ENCODE measurements around the gene SP140L. TPM values are rescaled to one million over a fixed set of nuclear protein-coding genes. Genes with fewer than 3 reads are reported as not detected.

SP140L gene
- total and polyA plus RNA-seq, 8 donors: 3.1 to 10.9 (median 5.0) TPM

DNA sequence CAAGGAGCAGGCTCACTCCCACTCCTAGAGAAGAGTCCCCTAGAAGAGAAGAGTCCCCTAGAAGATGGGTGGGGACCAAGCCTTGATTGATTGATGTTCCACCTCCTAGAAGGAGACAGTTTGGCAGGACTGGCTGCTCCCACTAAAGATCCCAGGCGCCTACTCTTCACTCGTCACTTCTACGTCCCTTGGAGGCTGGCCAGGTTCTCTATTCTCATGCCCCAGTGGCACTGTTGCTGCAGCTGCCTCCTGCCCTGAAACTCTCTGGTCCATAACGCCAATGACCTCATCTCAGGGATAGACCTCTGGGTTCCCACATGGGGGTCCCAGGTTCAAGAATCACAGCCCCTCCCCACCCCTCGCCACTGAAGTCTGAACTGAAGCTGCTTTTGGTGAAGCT, 2.5 kb upstream of the SP140L start:
- DNase-seq: no peak
- Histone ChIP-seq H3K27me3 (no peaks in the 10 kb centered on the region), H3K4me3 (no peak overlapping the region), H3K9me3 (no peaks in the 10 kb centered on the region), H3K4me1 (no peaks in the 10 kb centered on the region), H3K36me3 (no peaks in the 10 kb centered on the region), H3K27ac (no peak overlapping the region)
- WGBS, 2 donors: 83 to 89% methylated on average over 5 of the region's 5 CpGs
- TF ChIP-seq, protein P1, sequence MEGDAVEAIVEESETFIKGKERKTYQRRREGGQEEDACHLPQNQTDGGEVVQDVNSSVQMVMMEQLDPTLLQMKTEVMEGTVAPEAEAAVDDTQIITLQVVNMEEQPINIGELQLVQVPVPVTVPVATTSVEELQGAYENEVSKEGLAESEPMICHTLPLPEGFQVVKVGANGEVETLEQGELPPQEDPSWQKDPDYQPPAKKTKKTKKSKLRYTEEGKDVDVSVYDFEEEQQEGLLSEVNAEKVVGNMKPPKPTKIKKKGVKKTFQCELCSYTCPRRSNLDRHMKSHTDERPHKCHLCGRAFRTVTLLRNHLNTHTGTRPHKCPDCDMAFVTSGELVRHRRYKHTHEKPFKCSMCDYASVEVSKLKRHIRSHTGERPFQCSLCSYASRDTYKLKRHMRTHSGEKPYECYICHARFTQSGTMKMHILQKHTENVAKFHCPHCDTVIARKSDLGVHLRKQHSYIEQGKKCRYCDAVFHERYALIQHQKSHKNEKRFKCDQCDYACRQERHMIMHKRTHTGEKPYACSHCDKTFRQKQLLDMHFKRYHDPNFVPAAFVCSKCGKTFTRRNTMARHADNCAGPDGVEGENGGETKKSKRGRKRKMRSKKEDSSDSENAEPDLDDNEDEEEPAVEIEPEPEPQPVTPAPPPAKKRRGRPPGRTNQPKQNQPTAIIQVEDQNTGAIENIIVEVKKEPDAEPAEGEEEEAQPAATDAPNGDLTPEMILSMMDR (IDR thresholded peaks at IDR 0.05): no peak
- ATAC-seq: no peak
- no peak for FAIRE-seq
- intact Hi-C loops (cut with DNase I): no loop called here

GRCh38 chr2:230325316-230326243, 1.4 kb upstream of the SP140L start:
- ATAC-seq (no peak), DNase-seq (peak in 1 of 6 donors; percentile 50), FAIRE-seq (no peak)
- TF ChIP-seq, protein P1 (IDR thresholded peaks at IDR 0.05): no peak
- WGBS, 2 donors: 90 to 91% methylated on average over 8 of the region's 9 CpGs
- Histone ChIP-seq H3K4me3 (no peak overlapping the region), H3K9me3 (no peaks in the 10 kb centered on the region), H3K4me1 (no peaks in the 10 kb centered on the region), H3K36me3 (no peaks in the 10 kb centered on the region), H3K27ac (no peak overlapping the region), H3K27me3 (no peaks in the 10 kb centered on the region)
- intact Hi-C loops (cut with DNase I): no loop called here

DNA sequence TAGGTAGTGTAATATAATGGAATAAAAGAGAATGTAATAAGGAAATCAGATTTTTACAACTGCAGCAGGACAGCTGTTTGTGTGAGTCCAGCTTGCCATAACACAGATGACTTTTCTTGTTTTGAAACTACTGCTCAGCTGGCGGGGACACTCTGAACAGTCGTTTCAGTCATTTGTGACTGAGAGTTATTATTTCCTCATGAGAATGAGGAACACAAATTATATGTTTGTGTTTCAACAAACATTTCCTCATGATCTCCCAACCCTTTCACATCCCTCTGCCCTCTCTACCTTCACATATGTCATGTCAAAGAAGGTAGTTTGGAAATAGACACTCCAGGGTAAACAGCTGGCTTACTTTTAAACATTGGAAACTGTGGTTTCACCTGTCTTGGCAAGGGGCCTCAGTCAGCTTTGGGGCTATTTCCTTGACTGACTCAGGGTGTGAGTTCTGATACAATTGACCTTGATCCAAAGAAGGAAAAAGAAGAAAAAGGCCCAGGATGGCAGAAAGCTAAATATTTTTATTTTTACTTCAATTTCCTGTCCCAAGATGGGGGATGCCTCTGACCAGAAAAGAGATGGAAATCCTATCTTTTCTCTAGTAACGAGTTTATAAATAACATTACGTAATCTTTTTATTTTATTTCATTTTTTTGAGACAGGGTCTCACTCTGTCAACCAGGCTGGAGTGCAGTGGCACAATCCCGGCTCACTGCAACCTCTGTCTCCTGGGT, 593 bp downstream of the SP140L start:
- Histone ChIP-seq H3K27me3 (no peaks in the 10 kb centered on the region), H3K4me3 (peak overlapping the region in 3 of 4 donors; percentile 26 to 46 (median 30)), H3K27ac (peak overlapping the region; percentile 27 to 87 (median 67)), H3K36me3 (no peaks in the 10 kb centered on the region), H3K4me1 (no peaks in the 10 kb centered on the region), H3K9me3 (no peaks in the 10 kb centered on the region)
- WGBS, 2 donors: 79% methylated on average over 5 of the region's 5 CpGs
- intact Hi-C loops (cut with DNase I): no loop called here
- peak; percentile 8 to 56 (median 45) for ATAC-seq
- DNase-seq: no peak
- FAIRE-seq: no peak
- TF ChIP-seq, protein P1 (IDR thresholded peaks at IDR 0.05): no peak

DNA sequence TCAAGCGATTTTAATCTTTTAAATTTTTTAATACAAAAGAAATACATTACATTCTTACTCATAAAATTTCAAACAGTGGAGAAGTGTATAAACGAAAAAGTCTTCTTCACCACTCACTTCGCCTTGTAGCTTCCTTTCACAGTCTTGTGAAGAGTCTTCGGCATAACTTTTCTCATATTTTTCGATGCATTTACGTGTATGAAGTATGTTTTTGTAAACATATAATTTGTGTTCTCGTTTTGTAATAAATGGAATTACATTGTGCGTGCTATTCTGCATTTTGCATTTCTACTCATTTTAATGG, 1.1 kb downstream of the SP140L start:
- Histone ChIP-seq H3K27ac (peak overlapping the region in 1 of 4 donors; percentile 87), H3K4me3 (peak overlapping the region in 1 of 4 donors; percentile 46), H3K27me3 (no peaks in the 10 kb centered on the region), H3K9me3 (no peaks in the 10 kb centered on the region), H3K4me1 (no peaks in the 10 kb centered on the region), H3K36me3 (no peaks in the 10 kb centered on the region)
- WGBS, 2 donors: 93 to 98% methylated on average over 8 of the region's 8 CpGs
- TF ChIP-seq, protein P1 (IDR thresholded peaks at IDR 0.05): no peak
- DNase-seq (no peak), FAIRE-seq (no peak), ATAC-seq (no peak)
- intact Hi-C loops (cut with DNase I): no loop called here
